GM19395 (cell line): ENCODE data around the gene MICAL1.
A peak's percentile ranks its signal among the peaks of the same experiment; 100 is the strongest.
"Not testable (repeated sequence)": the region's sequence is repeated elsewhere in the genome, so short reads cannot be mapped to it uniquely, and the experiment has no call there.

Experiments
- ATAC-seq: cut with Tn5 transposase; IDR thresholded peaks from one replicate; pipeline ENCODE4 v1.9.1; 2021; ENCODE audit warnings: mild to moderate bottlenecking, moderate library complexity; ENCODE audit not compliant: unreplicated experiment

MICAL1 gene

GRCh38 chr6:109477184-109477583, 21.6 kb upstream of the MICAL1 start:
- ATAC-seq, result no peak

- ATAC-seq, result no peak
Observed at GRCh38 chr6:109475625-109476024, 20.1 kb upstream of the MICAL1 start.

GRCh38 chr6:109474995-109475394, 19.4 kb upstream of the MICAL1 start:
- ATAC-seq, result no peak

GRCh38 chr6:109473120-109473519, 17.5 kb upstream of the MICAL1 start:
- ATAC-seq, result no peak

GRCh38 chr6:109472132-109472995, 16.8 kb upstream of the MICAL1 start:
- ATAC-seq, result peak; percentile 63

- ATAC-seq, result no peak
Observed at GRCh38 chr6:109471105-109471810, 15.7 kb upstream of the MICAL1 start.

GRCh38 chr6:109469591-109470189, 14.1 kb upstream of the MICAL1 start:
- no peak for ATAC-seq

- ATAC-seq, result no peak
Observed at GRCh38 chr6:109467696-109468095, 12.1 kb upstream of the MICAL1 start.

- ATAC-seq, result no peak
Observed at GRCh38 chr6:109466212-109466923, 10.8 kb upstream of the MICAL1 start.

- ATAC-seq, result no peak
Observed at GRCh38 chr6:109465772-109466171, 10.2 kb upstream of the MICAL1 start.

GRCh38 chr6:109461733-109462526, 6.4 kb upstream of the MICAL1 start:
- ATAC-seq, result no peak

- not testable (repeated sequence) for ATAC-seq
Observed at GRCh38 chr6:109461205-109461604, 5.6 kb upstream of the MICAL1 start.

GRCh38 chr6:109460161-109460829, 4.7 kb upstream of the MICAL1 start:
- no peak for ATAC-seq

GRCh38 chr6:109458774-109459531, 3.4 kb upstream of the MICAL1 start:
- ATAC-seq, result no peak

- ATAC-seq, result no peak
Observed at GRCh38 chr6:109457562-109457996, 2.0 kb upstream of the MICAL1 start.

- no peak for ATAC-seq
Observed at GRCh38 chr6:109456710-109457561, 1.4 kb upstream of the MICAL1 start.

- ATAC-seq, result peak; percentile 17
Observed at GRCh38 chr6:109456111-109456583, 575 bp upstream of the MICAL1 start.
